K562 (cell line): ENCODE results near the gene GPR107. TPM values are rescaled to one million over a fixed set of nuclear protein-coding genes. Genes with fewer than 3 reads are reported as not detected.

Experiments
- ATAC-seq: fragments of 200-7000 bp; cut with Tn5 transposase; 3 replicates; pipeline ENCODE4 v1.9.1; 2020; ENCODE audit warnings: moderate library complexity
- BruUV-seq: library from RNA; stranded (reverse); fragments of 400-500 nt; replicated peaks from 2 replicates; lab custom pipeline; 2021; lab: Mats Ljungman, UMichigan
- CTCF ChIA-PET: fragments of 300-600 bp; formaldehyde crosslinking; extraction: SDS; loops from one replicate; lab custom pipeline; 2021; ENCODE audit warnings: low intra/inter-chr PET ratio; lab: Yijun Ruan, JAX
- POLR2A ChIA-PET: fragments of 300-600, 350-650 bp; sonication (Branson Sonifier 250); formaldehyde crosslinking; extraction: SDS; loops from one replicate; lab custom pipeline; 2021; ENCODE audit warnings: antibody characterized with exemption, inconsistent platforms; lab: Yijun Ruan, JAX
- DNase-seq, 4 experiments: peaks; one replicate each; pipeline versions ENCODE4 v3.0.0 to v3.0.0-alpha.2; 2011 to 2018; ENCODE audit warnings: low spot score in 3 of 4, mixed read lengths in 3 of 4; ENCODE audit errors: extremely low read depth in 1 of 4
- FAIRE-seq: peaks from 2 replicates; lab custom pipeline; 2011; peaks lifted over from hg19 to GRCh38; lab: Jason Lieb, UNC
- H2AFZ ChIP-seq: 2 replicates; pipeline ENCODE4 v1.6.0; 2011; ENCODE audit warnings: low read depth, low read length, control low read depth, inconsistent platforms
- H3K27ac ChIP-seq: fragments of 200-600 bp; 3 replicates; pipeline ENCODE4 v1.8.0; 2011; ENCODE audit warnings: low read depth, mild to moderate bottlenecking, control low read depth, inconsistent platforms, low read length, moderate library complexity, mixed read lengths; ENCODE audit errors: extremely low read depth
- H3K27me3 ChIP-seq, 2 experiments: fragments of 300-600 bp in 1 of 2; 2 replicates in 1 of 2; 3 replicates in 1 of 2; pipeline versions ENCODE4 v1.6.0 to v1.8.0; 2011; ENCODE audit warnings: inconsistent platforms in 2 of 2, low read length in 2 of 2, mild to moderate bottlenecking in 1 of 2, mixed read lengths in 1 of 2, moderate library complexity in 1 of 2; ENCODE audit not compliant: control insufficient read depth in 2 of 2, insufficient read depth in 2 of 2
- H3K36me3 ChIP-seq: fragments of 300-600 bp; 3 replicates; pipeline ENCODE4 v1.8.0; 2011; ENCODE audit warnings: mild to moderate bottlenecking, low read length, inconsistent platforms; ENCODE audit not compliant: control insufficient read depth, insufficient read depth
- H3K4me1 ChIP-seq, 2 experiments: fragments of 200-600 bp in 1 of 2; replicated peaks in 1 of 2; 2 replicates in 1 of 2; 3 replicates in 1 of 2; pipeline versions ENCODE4 v1.5.1 to v1.8.0; 2011; ENCODE audit warnings: inconsistent platforms in 2 of 2, low read length in 2 of 2, mild to moderate bottlenecking in 1 of 2, mixed read lengths in 1 of 2, moderate library complexity in 1 of 2; ENCODE audit not compliant: control insufficient read depth in 2 of 2, insufficient read depth in 2 of 2
- H3K4me2 ChIP-seq: 2 replicates; pipeline ENCODE4 v1.6.1; 2011; ENCODE audit warnings: low read length, control low read depth, inconsistent platforms, mixed read lengths; ENCODE audit not compliant: insufficient read depth
- H3K4me3 ChIP-seq: fragments of 200-600 bp; sonication (generic), shearing (Covaris generic); 2 replicates; pipeline ENCODE4 v1.5.1; 2016; ENCODE audit warnings: control low read depth, inconsistent platforms
- H3K79me2 ChIP-seq: fragments of 200-600 bp; 3 replicates; pipeline ENCODE4 v1.8.0; 2011; ENCODE audit warnings: low read length, inconsistent platforms; ENCODE audit not compliant: control insufficient read depth, insufficient read depth
- H3K9ac ChIP-seq, 2 experiments: 2 replicates each; pipeline versions ENCODE4 v1.6.0 to v1.6.1; 2011; ENCODE audit warnings: low read depth in 2 of 2, low read length in 2 of 2, control low read depth in 1 of 2, inconsistent platforms in 1 of 2, mild to moderate bottlenecking in 1 of 2, mixed read lengths in 1 of 2; ENCODE audit not compliant: insufficient read depth in 1 of 2
- H3K9me1 ChIP-seq: one replicate; pipeline ENCODE4 v1.6.0; 2011; ENCODE audit warnings: inconsistent platforms, mild to moderate bottlenecking, low read length, moderate library complexity; ENCODE audit not compliant: control insufficient read depth, insufficient read depth
- H3K9me3 ChIP-seq: replicated peaks from 2 replicates; pipeline ENCODE4 v1.5.1; 2011; ENCODE audit warnings: low read depth, low read length, inconsistent platforms; ENCODE audit not compliant: control insufficient read depth, insufficient read depth
- H4K20me1 ChIP-seq: replicated peaks from 2 replicates; pipeline ENCODE4 v1.6.1; 2011; ENCODE audit warnings: low read length, inconsistent platforms, mixed read lengths; ENCODE audit not compliant: control insufficient read depth, insufficient read depth
- ATF7 ChIP-seq: fragments of 450-650 bp; IDR thresholded peaks from 2 replicates; pipeline ENCODE4 v1.7.1; 2014; ENCODE audit warnings: mild to moderate bottlenecking, moderate library complexity
- MTA1 ChIP-seq: fragments of 450-650 bp; IDR thresholded peaks from 2 replicates; pipeline ENCODE4 v1.6.1; 2017; ENCODE audit warnings: borderline replicate concordance
- MYC ChIP-seq, 2 experiments: fragments of 250-450 bp in 1 of 2; sonication (Bioruptor Pico) in 1 of 2; IDR thresholded peaks; 2 replicates each; pipeline versions ENCODE4 v1.5.1 to v1.6.1; 2012 to 2021; ENCODE audit warnings: low read depth in 2 of 2, borderline replicate concordance in 1 of 2, improper control_type of control experiment in 1 of 2, low read length in 1 of 2, mild to moderate bottlenecking in 1 of 2, moderate library complexity in 1 of 2
- NRF1 ChIP-seq, 2 experiments: fragments of 450-650 bp; IDR thresholded peaks in 1 of 2; conservative IDR thresholded peaks in 1 of 2; 2 replicates each; pipeline ENCODE4 v1.6.1; 2014; ENCODE audit warnings: mild to moderate bottlenecking in 2 of 2
- POLR2AphosphoS2 ChIP-seq: IDR thresholded peaks from 2 replicates; pipeline ENCODE4 v1.6.1; 2012; ENCODE audit warnings: low read length, improper control_type of control experiment
- RBM22 ChIP-seq: fragments of 200-400 bp; formaldehyde crosslinking; IDR thresholded peaks from 2 replicates; pipeline ENCODE4 v1.6.1; 2018; ENCODE audit warnings: low read length, low read depth; ENCODE audit not compliant: poor library complexity, severe bottlenecking
- SMARCC2 ChIP-seq: fragments of 450-650 bp; IDR thresholded peaks from 2 replicates; pipeline ENCODE4 v1.6.1; 2017; ENCODE audit warnings: antibody characterized with exemption, moderate library complexity, mild to moderate bottlenecking, low read depth
- ZNF354B ChIP-seq: fragments of 250-450 bp; sonication (Bioruptor Pico); IDR thresholded peaks from 2 replicates; pipeline ENCODE4 v1.4.0; 2020
- WGBS: fragments of 100-300 bp; shearing (Covaris generic); methylation state at CpG from one replicate; pipeline ENCODE4 v1.1.6; 2016; ENCODE audit warnings: low coverage, mixed read lengths; ENCODE audit not compliant: insufficient coverage; ENCODE audit errors: missing lambda C conversion rate; 5-methylcytosine and 5-hydroxymethylcytosine counted together
- in situ Hi-C: fragments of 300-500 bp; cut with MboI; formaldehyde crosslinking; loops from 4 replicates; pipeline ENCODE4 v1.15.0; 2018; ENCODE audit warnings: inconsistent platforms, mixed read lengths
- intact Hi-C: fragments of 100-400 bp; cut with micrococcal nuclease; formaldehyde crosslinking; loops from 2 replicates; pipeline ENCODE4 v1.14.2; 2022
- polyA plus RNA-seq, 8 experiments: library from polyadenylated mRNA; depleted of rRNA in 4 of 8; stranded (reverse) in 5 of 8; unstranded in 3 of 8; fragments of >200 nt; fragmentation: Nextera tagmentation in 2 of 8; fragmentation: Illumina TruSeq in 1 of 8; extraction: Ambion mirVana in 2 of 8; extraction: Trizol in 1 of 8; gene quantifications; 2 replicates each; pipeline versions ENCODE4 v1.2.1 to v1.2.3, GENCODE V29; 2011 to 2014; ENCODE audit warnings: inconsistent platforms in 1 of 8, missing spikeins in 1 of 8
- total RNA-seq, 7 experiments: library from RNA; depleted of rRNA in 6 of 7; stranded (reverse); fragments of >200 nt in 6 of 7; fragmentation: Illumina TruSeq in 2 of 7; extraction: Trizol in 2 of 7; gene quantifications; 2 replicates each; pipeline versions ENCODE4 v1.2.1 to v1.2.3, GENCODE V29; 2011 to 2021; ENCODE audit warnings: low replicate concordance in 1 of 7

GPR107 gene
- total and polyA plus RNA-seq, 9 of the 15 experiments (the other 6 are each of a cell fraction or from before 2014, with no cell fraction given): 3.2 to 34.6 (median 14.4) TPM

DNA sequence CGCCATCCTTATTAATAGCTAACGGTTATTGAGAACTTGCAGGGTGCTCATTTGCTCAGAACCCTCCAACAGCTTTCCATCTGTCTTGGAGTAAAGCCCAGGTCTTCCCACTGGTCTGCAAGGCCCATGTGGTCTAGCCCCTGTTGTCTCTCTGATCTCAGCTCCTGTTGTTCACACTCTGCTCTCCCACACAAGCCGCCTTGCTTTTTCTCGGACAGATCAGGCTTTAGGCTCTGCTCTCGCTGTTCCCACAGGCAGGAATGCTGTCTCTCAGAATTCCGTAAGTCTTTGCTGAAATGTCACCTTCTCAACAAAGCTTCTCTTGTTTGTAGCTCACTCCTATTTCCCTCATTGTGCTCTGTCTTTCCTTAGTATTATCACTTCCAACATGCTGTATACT, 34.3 kb downstream of the GPR107 start (continued):
- TF ChIP-seq SMARCC2: no peak
- TF ChIP-seq ZNF354B (CRISPR knock-in tag): no peak
- no peak for TF ChIP-seq ATF7
- no peak for TF ChIP-seq MYC (IDR thresholded peaks at IDR 0.05; ENCODE audit: low read depth, low read length)
- no peak for TF ChIP-seq MYC (CRISPR knock-in tag; IDR thresholded peaks at IDR 0.05; ENCODE audit: borderline replicate concordance, low read depth)
- TF ChIP-seq POLR2AphosphoS2: no peak

DNA sequence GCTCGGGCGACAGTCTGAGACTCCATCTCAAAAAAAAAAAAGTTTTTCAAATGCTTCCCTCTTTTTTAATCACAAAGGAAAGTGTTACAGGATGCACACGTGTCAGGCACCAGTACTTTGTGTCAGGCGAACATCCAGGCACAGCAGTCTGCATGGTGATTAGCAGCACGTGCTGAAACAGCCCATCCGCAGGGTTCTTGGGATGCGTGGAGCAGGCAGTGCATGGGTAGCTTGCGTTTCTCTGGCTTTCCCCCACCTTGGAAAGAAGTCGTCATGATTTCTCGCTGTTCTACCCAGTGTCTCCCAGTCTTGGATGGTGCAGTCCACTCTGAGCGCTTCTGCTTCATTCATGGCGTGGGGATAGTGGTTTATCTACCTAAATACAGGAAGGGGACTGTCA, 35.4 kb downstream of the GPR107 start:
- 89% methylated on average over 8 of the region's 12 CpGs for WGBS
- in situ Hi-C loops: no loop called here
- Histone ChIP-seq H3K27ac (no peak overlapping the region), H3K36me3 (peaks cover 63% of the 10 kb centered on the region), H4K20me1 (no peaks in the 10 kb centered on the region), H3K27me3 (no peaks in the 10 kb centered on the region), H3K9me1 (no peaks in the 10 kb centered on the region), H3K4me1 (no peaks in the 10 kb centered on the region), H3K4me3 (no peak overlapping the region), H3K79me2 (no peaks in the 10 kb centered on the region), H3K4me2 (no peak overlapping the region), H3K9ac (peak overlapping the region in 1 of 2 experiments; percentile 68; a peak in 1 of 4 replicates), H3K9me3 (no peaks in the 10 kb centered on the region), H2AFZ (no peak overlapping the region)
- CTCF ChIA-PET: interaction anchor here (0.6 kb wide), 1 partner anchor 29 kb away, joined by 3 read pairs; no protein-coding TSS in a partner anchor
- TF ChIP-seq NRF1 (conservative IDR thresholded peaks at IDR 0.05 in 1 of 2, IDR thresholded peaks at IDR 0.05 in 1 of 2) (no peak), RBM22 (no peak), MTA1 (no peak)
- POLR2A ChIA-PET: interaction anchor here (0.6 kb wide), 1 partner anchor 23 kb away, joined by 3 read pairs; no protein-coding TSS in a partner anchor
- BruUV-seq: no TSS peak
- intact Hi-C loops: no loop called here
- no peak for DNase-seq
- FAIRE-seq: no peak
- no peak for ATAC-seq
